Osteoblast (primary cell): Measurements from ENCODE around the gene LCOR. TPM values are rescaled to one million over a fixed set of nuclear protein-coding genes. Genes with fewer than 3 reads are reported as not detected.

ENCODE experiments used
- DNase-seq: peaks from one replicate; pipeline ENCODE4 v3.0.0; 2011; ENCODE audit warnings: low spot score, mixed read lengths; ENCODE audit not compliant: insufficient read length; ENCODE audit errors: missing footprints
- H2AFZ ChIP-seq: 2 replicates; pipeline ENCODE4 v1.6.0; 2011; ENCODE audit warnings: mild to moderate bottlenecking, low read length
- H3K27ac ChIP-seq: 2 replicates; pipeline ENCODE4 v1.5.1; 2011; ENCODE audit warnings: mild to moderate bottlenecking, low read depth, low read length, moderate library complexity
- H3K27me3 ChIP-seq: 2 replicates; pipeline ENCODE4 v1.6.0; 2012; ENCODE audit warnings: mild to moderate bottlenecking, control low read depth, inconsistent platforms, low read length, moderate library complexity; ENCODE audit not compliant: insufficient read depth
- H3K36me3 ChIP-seq: 2 replicates; pipeline ENCODE4 v1.5.1; 2011; ENCODE audit warnings: mild to moderate bottlenecking, low read length, control low read depth, moderate library complexity; ENCODE audit not compliant: insufficient read depth
- H3K4me1 ChIP-seq: 2 replicates; pipeline ENCODE4 v1.5.1; 2011; ENCODE audit warnings: mild to moderate bottlenecking, low read length, control low read depth, moderate library complexity; ENCODE audit not compliant: insufficient read depth
- H3K4me2 ChIP-seq: 2 replicates; pipeline ENCODE4 v1.6.0; 2011; ENCODE audit warnings: mild to moderate bottlenecking, low read length; ENCODE audit not compliant: insufficient read depth
- H3K4me3 ChIP-seq: fragments of 200-600 bp; sonication (generic); 3 replicates; pipeline ENCODE4 v1.5.1; 2012; ENCODE audit warnings: mild to moderate bottlenecking, low read length, inconsistent platforms; ENCODE audit not compliant: insufficient read depth
- H3K79me2 ChIP-seq: 2 replicates; pipeline ENCODE4 v1.6.0; 2012; ENCODE audit warnings: mild to moderate bottlenecking, low read length, control low read depth, inconsistent platforms; ENCODE audit not compliant: insufficient read depth
- H3K9me3 ChIP-seq: 2 replicates; pipeline ENCODE4 v1.5.1; 2011; ENCODE audit warnings: low read depth, low read length, control low read depth
- H4K20me1 ChIP-seq: 2 replicates; pipeline ENCODE4 v1.6.0; 2012; ENCODE audit warnings: mild to moderate bottlenecking, low read length, control low read depth; ENCODE audit not compliant: insufficient read depth
- CTCF ChIP-seq: IDR thresholded peaks from 2 replicates; pipeline ENCODE4 v1.5.1; 2011; ENCODE audit warnings: mild to moderate bottlenecking, low read depth, low read length, moderate library complexity; ENCODE audit errors: extremely low read depth
- total RNA-seq: library from RNA; depleted of rRNA; stranded (reverse); fragments of >200 nt; gene quantifications from 2 replicates; pipeline ENCODE4 v1.2.3, GENCODE V29; 2012

Gene LCOR
- total RNA-seq, 1 donor, result 19.2 TPM

GRCh38 chr10:96820765-96821164, 11.3 kb upstream of the LCOR start:
- no peak overlapping the region for H3K27ac ChIP-seq
- DNase-seq, result no peak
- TF ChIP-seq CTCF, result no peak
- H3K9me3 ChIP-seq, result no peaks in the 10 kb centered on the region
- no peak overlapping the region for H3K4me2 ChIP-seq
- H3K36me3 ChIP-seq, result no peaks in the 10 kb centered on the region
- no peak overlapping the region for H3K4me3 ChIP-seq
- H2AFZ ChIP-seq, result peak overlapping the region; percentile 56
- no peaks in the 10 kb centered on the region for H3K4me1 ChIP-seq
- H3K79me2 ChIP-seq, result no peaks in the 10 kb centered on the region
- H4K20me1 ChIP-seq, result no peaks in the 10 kb centered on the region
- H3K27me3 ChIP-seq, result no peaks in the 10 kb centered on the region

- no peak for TF ChIP-seq CTCF
- H3K9me3 ChIP-seq, result no peaks in the 10 kb centered on the region
- no peak overlapping the region for H3K27ac ChIP-seq
- H4K20me1 ChIP-seq, result no peaks in the 10 kb centered on the region
- peaks cover 3% of the 10 kb centered on the region for H3K4me1 ChIP-seq
- no peak overlapping the region for H3K4me2 ChIP-seq
- no peaks in the 10 kb centered on the region for H3K79me2 ChIP-seq
- H3K36me3 ChIP-seq, result no peaks in the 10 kb centered on the region
- no peak for DNase-seq
- no peak overlapping the region for H2AFZ ChIP-seq
- no peak overlapping the region for H3K4me3 ChIP-seq
- peaks cover 3% of the 10 kb centered on the region for H3K27me3 ChIP-seq
Measured at GRCh38 chr10:96826438-96826837, 5.7 kb upstream of the LCOR start.

- no peak overlapping the region for H2AFZ ChIP-seq
Measured at GRCh38 chr10:96828609-96829008, 3.5 kb upstream of the LCOR start.

More at GRCh38 chr10:96828609-96829008, 3.5 kb upstream of the LCOR start:
- Histone ChIP-seq H3K36me3 (no peaks in the 10 kb centered on the region), H3K27me3 (peaks cover 3% of the 10 kb centered on the region), H3K4me3 (no peak overlapping the region), H3K4me2 (no peak overlapping the region), H4K20me1 (peaks cover 3% of the 10 kb centered on the region), H3K9me3 (no peaks in the 10 kb centered on the region), H3K4me1 (peaks cover 8% of the 10 kb centered on the region), H3K27ac (no peak overlapping the region), H3K79me2 (peaks cover 11% of the 10 kb centered on the region)
- no peak for TF ChIP-seq CTCF
- no peak for DNase-seq
